ENCODE results near the gene SP140L. TPM values are rescaled to one million over a fixed set of nuclear protein-coding genes. Genes with fewer than 3 reads are reported as not detected.
"Not testable (repeated sequence)": the region's sequence is repeated elsewhere in the genome, so short reads cannot be mapped to it uniquely, and the experiment has no call there.

The SP140L gene
- total RNA-seq, 2 experiments from 2014 or later, result 41.9 to 44.1 TPM

DNA sequence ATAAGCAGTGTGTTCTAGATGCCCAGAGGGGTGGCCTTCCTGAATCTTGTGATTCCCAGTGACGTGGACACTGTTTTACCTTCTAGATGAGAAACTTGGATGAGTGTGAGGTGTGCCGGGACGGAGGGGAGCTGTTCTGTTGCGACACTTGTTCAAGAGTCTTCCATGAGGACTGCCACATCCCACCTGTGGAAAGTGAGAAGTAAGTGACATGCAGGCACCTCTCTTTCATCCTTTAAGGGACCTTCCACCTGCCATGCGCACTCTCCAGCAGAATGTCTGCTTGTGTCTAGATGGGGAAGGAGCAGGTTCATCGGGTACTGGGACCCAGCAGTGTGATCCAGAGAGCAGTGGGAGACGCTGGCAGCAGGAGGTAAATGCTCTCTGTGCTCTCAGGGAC is 73.0 kb downstream of the SP140L start:
- peaks cover 51% of the 10 kb centered on the region for H3K36me3 Mint-ChIP-seq
- H3K9me3 Mint-ChIP-seq, result peaks cover 7% of the 10 kb centered on the region
- no peak overlapping the region for H3K4me3 Mint-ChIP-seq
- ChIA-PET POLR2A (no interaction called here), CTCF (no interaction called here)
- no peaks in the 10 kb centered on the region for H3K4me1 Mint-ChIP-seq (ENCODE audit: low read depth)
- no peak overlapping the region for H3K27ac Mint-ChIP-seq
- intact Hi-C loops (cut with micrococcal nuclease), result no loop called here
- DNase-seq, result no peak
- H3K27me3 Mint-ChIP-seq, result no peaks in the 10 kb centered on the region

DNA sequence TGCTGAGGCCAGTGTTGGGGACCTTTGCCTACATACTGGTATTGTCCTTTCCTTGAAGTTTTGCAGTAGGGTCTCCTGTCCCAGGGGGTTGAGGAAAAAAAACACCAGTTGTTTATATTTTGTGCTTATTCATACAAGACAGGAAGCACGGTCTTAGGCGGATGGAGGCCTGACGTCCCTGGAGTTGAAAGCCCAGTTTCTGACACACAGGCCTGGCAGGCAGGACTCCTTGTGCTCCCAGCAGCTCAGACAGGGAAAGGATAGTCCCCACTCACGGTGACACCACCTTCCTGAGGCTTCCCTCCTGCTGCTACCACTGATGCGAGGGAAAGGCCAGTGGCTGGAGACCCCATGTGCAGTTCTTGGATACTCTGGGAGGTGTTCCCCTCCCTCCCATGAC is 73.5 kb downstream of the SP140L start:
- no peak for DNase-seq
- POLR2A ChIA-PET, result no interaction called here
- intact Hi-C loops (cut with micrococcal nuclease), result no loop called here
- Mint-ChIP-seq H3K36me3 (peaks cover 51% of the 10 kb centered on the region), H3K4me1 (ENCODE audit: low read depth) (no peaks in the 10 kb centered on the region), H3K27me3 (no peaks in the 10 kb centered on the region), H3K9me3 (peaks cover 6% of the 10 kb centered on the region), H3K4me3 (no peak overlapping the region), H3K27ac (no peak overlapping the region)
- CTCF ChIA-PET, result no interaction called here

DNA sequence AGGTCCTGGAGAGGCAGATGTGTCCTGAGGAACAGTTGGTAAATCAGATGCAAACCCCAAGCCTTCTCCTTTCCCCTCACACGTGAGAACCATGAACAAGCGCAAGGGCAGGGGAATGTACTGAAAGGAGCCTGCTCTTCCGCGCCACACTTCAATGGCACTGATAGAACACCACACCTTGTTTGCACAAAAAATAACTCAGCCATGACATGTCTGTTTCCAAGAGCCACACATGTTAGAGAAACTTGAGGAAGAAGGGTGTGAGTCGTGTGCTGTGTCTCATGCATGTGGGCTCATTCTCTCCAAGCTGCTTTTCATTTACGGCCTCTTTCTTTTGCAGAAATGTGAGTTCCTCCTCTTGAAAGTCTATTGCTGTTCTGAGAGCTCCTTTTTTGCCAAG is 74.0 kb downstream of the SP140L start:
- intact Hi-C loops (cut with micrococcal nuclease); H3K4me3 Mint-ChIP-seq; H3K9me3 Mint-ChIP-seq; CTCF ChIA-PET; DNase-seq; H3K27ac Mint-ChIP-seq; H3K27me3 Mint-ChIP-seq; H3K4me1 Mint-ChIP-seq (ENCODE audit: low read depth); POLR2A ChIA-PET: not testable (repeated sequence)
- H3K36me3 Mint-ChIP-seq, result peaks cover 51% of the 10 kb centered on the region

DNA sequence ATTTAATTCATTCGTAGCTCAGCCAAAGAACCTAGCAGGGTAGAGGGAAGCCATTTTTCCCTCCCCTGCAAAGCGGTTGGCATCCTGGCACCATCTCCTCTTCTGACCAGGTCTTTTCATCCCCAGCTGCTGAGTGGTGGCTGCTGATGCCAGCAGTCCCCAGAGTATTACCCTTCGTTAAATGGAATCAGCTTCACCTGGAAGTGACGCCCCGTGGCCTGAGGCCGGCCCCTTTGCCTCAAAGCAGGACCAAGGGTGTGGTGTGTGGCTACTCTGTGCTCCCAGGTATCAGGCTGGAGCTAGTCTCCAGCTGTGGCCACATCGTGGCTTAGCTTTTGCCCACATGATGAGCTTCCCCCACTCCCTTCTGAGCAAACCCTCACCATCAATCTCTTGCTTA is 76.8 kb downstream of the SP140L start:
- Mint-ChIP-seq H3K27ac (no peak overlapping the region), H3K27me3 (no peaks in the 10 kb centered on the region), H3K4me1 (ENCODE audit: low read depth) (no peaks in the 10 kb centered on the region), H3K9me3 (peaks cover 3% of the 10 kb centered on the region), H3K4me3 (no peak overlapping the region), H3K36me3 (peaks cover 49% of the 10 kb centered on the region)
- intact Hi-C loops (cut with micrococcal nuclease), result no loop called here
- no peak for DNase-seq
- ChIA-PET POLR2A (no interaction called here), CTCF (no interaction called here)

DNA sequence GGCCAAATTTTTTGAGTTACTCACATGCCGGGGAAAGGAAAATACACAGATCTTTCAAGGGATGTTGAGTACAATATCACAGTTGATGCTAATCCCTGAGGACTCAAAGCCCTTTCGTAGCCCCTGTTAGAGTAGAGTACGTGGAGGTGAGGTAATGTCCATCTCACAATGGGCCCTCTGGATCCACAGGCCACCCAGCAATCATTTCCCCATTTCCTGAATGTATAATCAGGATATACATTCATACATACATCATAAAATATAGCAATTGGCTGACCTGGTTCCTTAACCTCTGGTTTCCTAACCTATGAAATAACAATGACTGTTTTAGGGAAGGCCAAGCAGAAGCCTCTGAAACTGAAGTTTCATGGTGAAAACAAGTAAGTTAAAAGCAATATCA is 78.8 kb downstream of the SP140L start:
- Mint-ChIP-seq H3K36me3 (peaks cover 41% of the 10 kb centered on the region), H3K27me3 (no peaks in the 10 kb centered on the region), H3K4me3 (no peak overlapping the region), H3K4me1 (ENCODE audit: low read depth) (peaks cover 10% of the 10 kb centered on the region), H3K27ac (no peak overlapping the region), H3K9me3 (peaks cover 3% of the 10 kb centered on the region)
- no peak for DNase-seq
- ChIA-PET POLR2A (no interaction called here), CTCF (no interaction called here)
- intact Hi-C loops (cut with micrococcal nuclease), result no loop called here

DNA sequence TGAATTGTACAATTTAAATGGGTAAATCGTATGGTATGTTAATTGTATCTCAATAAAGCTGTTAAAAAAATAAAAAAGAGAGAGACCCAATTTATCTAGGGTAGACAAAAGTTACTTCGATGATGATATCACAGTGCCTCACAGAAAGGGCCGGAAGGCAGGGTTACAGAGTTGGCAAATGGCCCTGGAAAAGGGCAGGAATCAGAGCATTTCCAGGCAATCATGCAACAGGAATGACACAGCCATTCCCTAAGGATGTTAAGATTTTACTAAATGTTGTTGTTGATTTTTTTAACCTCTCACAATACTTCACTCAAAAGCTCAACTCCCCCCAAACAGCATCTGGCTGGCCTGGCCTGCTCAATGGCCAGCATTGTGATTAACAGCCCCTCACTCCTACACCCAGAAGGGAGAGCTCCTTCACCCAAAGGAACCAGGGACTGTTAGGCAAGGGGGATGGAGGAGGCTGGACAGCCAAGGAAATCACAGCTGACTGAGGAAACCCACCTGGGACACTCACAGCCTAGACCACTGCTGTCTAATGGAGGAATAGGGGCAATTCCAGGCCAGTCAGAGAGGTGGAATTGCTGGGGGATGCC is 81.3 kb downstream of the SP140L start:
- Mint-ChIP-seq H3K9me3 (peaks cover 3% of the 10 kb centered on the region), H3K4me1 (ENCODE audit: low read depth) (peaks cover 30% of the 10 kb centered on the region), H3K27ac (no peak overlapping the region), H3K27me3 (no peaks in the 10 kb centered on the region), H3K36me3 (peaks cover 35% of the 10 kb centered on the region), H3K4me3 (no peak overlapping the region)
- no peak for DNase-seq
- POLR2A ChIA-PET, result no interaction called here
- intact Hi-C loops (cut with micrococcal nuclease), result no loop called here
- CTCF ChIA-PET, result no interaction called here

DNA sequence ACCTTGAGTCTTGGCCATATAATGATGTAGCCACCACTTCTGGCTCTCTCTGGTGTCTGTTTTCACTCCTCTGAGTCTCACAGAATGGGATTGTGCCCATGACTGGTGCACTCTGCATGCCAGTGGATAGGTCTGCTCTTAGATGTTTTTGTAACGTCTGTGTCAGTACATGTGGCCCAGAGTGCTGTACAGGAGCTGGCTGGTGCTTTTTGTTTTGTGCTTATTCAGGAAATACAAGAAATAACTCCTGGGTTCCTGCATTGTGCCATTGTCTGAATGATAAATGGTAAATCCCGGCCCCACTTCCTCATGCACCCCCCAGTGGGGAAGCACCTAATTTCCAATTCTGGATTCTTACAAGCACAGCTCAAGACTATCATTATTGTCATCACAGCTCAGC is 82.3 kb downstream of the SP140L start:
- H3K27me3 Mint-ChIP-seq; H3K27ac Mint-ChIP-seq; DNase-seq; H3K4me3 Mint-ChIP-seq; intact Hi-C loops (cut with micrococcal nuclease); CTCF ChIA-PET; POLR2A ChIA-PET; H3K9me3 Mint-ChIP-seq: not testable (repeated sequence)
- Mint-ChIP-seq H3K4me1 (ENCODE audit: low read depth) (peaks cover 40% of the 10 kb centered on the region), H3K36me3 (peaks cover 26% of the 10 kb centered on the region)

DNA sequence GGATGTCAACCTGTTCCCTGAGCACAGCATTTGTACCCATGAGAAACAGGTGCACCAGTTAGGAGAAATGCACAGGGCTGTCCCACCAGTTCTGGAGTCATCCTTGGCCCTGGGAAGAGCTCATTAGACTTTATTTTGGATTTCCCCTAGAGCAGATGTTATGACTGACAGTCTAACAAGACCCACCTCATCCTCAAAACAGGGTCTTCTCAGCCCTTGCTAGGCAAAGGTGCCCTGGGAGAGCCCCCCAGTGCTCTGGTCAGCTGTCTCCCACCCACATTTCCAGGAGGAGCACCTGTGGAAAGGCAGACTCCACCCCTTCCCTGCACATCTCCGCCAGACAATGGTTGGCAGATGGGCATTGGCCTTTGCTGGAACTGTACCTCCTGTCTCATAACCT is 83.3 kb downstream of the SP140L start:
- CTCF ChIA-PET, result no interaction called here
- Mint-ChIP-seq H3K27me3 (no peaks in the 10 kb centered on the region), H3K36me3 (peaks cover 20% of the 10 kb centered on the region), H3K27ac (no peak overlapping the region), H3K4me3 (no peak overlapping the region), H3K9me3 (peaks cover 3% of the 10 kb centered on the region), H3K4me1 (ENCODE audit: low read depth) (peaks cover 48% of the 10 kb centered on the region)
- POLR2A ChIA-PET, result interaction anchor here (1.2 kb wide), 1 partner anchor 13 kb away, joined by 3 read pairs; no protein-coding TSS in a partner anchor
- intact Hi-C loops (cut with micrococcal nuclease), result loop anchor here (5.0 to 10.0 kb wide), 3 partner anchors 143 to 382 kb away; partner anchors contain the start of gene CAB39
- DNase-seq, result no peak

DNA sequence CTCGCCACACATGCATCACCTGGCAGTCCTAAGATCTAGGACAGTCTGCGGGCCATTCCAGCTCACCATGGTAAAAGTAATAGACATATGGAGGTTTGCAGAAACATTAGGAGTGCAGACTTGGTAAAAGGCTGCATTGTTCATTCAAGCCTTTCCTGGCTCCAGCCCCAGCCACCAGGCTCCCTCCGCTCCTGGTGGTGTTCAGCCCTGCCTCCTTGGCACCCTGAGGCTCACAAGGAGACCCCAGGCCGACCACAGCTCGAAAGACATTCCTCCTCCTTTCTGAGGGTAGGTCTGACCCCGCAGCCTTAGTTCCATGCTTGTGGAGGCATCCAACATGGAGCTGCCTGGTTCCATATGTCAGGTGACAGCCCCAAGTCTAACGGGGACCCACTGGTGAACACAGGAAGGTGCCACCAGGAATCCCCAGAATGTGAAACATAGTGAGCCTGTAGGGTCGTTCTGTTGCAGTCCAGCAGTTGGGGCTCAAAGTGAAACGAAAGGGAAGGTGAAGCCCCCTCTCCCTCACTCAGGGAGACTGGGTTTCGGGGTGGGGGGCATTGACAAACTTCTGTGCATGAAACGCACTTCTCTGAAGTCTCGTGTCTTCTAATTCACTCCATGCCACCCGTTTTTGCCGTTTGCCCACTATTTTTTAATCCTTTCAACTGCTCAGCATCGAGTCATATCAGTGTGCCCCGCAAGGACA is 84.0 kb downstream of the SP140L start:
- Mint-ChIP-seq H3K27ac (peak overlapping the region; percentile 88), H3K4me1 (ENCODE audit: low read depth) (peaks cover 51% of the 10 kb centered on the region), H3K36me3 (peaks cover 13% of the 10 kb centered on the region), H3K27me3 (no peaks in the 10 kb centered on the region), H3K9me3 (peaks cover 3% of the 10 kb centered on the region), H3K4me3 (peak overlapping the region; percentile 87)
- DNase-seq, result no peak
- ChIA-PET CTCF (interaction anchor here (0.7 to 2.4 kb wide), 3 partner anchors 10 to 344 kb away, joined by 3 to 8 read pairs (median 4); partner anchors contain the start of gene SP140L), POLR2A (interaction anchor here (0.5 to 1.2 kb wide), 2 partner anchors 12 to 128 kb away, joined by 3 read pairs; no protein-coding TSS in a partner anchor)
- intact Hi-C loops (cut with micrococcal nuclease), result loop anchor here (5.0 to 10.0 kb wide), 3 partner anchors 144 to 381 kb away; partner anchors contain the start of gene CAB39

DNA sequence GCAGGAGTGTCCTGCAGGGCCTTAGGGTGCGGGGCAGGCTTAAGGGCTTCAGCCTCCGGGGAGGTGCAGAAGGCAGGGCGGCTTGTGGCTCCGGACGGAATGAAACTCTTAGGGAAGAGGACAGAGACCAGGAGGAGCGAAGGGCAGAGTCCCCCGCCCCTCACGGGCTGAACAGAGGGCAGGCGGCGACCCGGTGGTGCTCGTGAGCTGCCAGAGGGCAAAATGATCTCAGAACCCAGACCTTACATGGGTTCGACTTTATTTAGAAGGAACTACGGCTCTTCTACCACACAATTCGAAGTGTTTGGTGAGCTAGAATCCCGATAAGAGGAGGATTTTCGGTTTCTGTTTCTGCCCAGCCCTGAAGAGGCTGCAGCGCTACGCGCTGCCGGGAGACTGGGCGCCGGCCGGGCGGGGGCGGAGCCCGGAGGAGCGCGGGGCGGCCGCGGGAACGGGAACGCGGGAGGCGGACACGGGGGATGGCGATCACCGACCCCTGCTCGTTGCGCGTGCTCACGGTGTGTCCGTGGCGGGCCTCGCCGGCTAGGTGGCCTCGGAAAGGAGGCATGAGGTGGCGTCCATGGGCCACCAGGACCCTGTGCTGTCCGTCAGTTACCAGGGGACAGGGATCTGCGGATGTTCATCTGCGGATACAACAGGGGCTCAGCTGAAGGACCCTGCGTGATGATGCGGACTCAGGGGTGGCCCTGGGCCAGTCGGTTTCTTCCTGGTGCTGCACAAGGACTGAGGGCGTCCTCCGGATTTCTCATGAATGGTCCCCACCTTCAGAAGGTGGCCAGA is 84.8 kb downstream of the SP140L start:
- Mint-ChIP-seq H3K27me3 (no peaks in the 10 kb centered on the region), H3K36me3 (peaks cover 14% of the 10 kb centered on the region), H3K27ac (peak overlapping the region; percentile 88), H3K4me3 (peak overlapping the region; percentile 87), H3K9me3 (peaks cover 3% of the 10 kb centered on the region), H3K4me1 (ENCODE audit: low read depth) (peaks cover 51% of the 10 kb centered on the region)
- POLR2A ChIA-PET, result interaction anchor here (0.9 to 1.4 kb wide), 4 partner anchors 11 to 85 kb away, joined by 3 to 4 read pairs (median 3); no protein-coding TSS in a partner anchor
- intact Hi-C loops (cut with micrococcal nuclease), result loop anchor here (5.0 to 10.0 kb wide), 3 partner anchors 144 to 381 kb away; partner anchors contain the start of gene CAB39
- peak; percentile 75 for DNase-seq
- CTCF ChIA-PET, result interaction anchor here (0.7 to 2.4 kb wide), 3 partner anchors 9 to 345 kb away, joined by 3 to 8 read pairs (median 4); partner anchors contain the start of gene SP140L

DNA sequence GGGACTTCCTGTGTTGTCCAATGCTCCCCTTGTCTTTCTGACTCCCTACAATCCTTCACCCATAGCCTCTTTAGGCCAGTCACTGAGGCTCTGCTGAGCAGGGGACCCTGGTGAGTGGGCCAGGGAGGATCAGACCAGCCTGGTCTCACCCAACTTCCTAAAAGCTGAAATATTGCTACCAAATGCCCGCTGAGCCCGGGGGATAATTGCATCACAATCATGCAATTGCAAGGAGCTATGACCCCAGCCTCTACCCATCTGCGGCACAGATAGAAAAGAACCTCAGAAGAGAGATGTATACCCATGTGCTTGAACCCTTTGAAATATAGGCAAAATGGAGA is 85.3 kb downstream of the SP140L start:
- Mint-ChIP-seq H3K4me3 (peak overlapping the region; percentile 87), H3K27ac (peak overlapping the region; percentile 88), H3K4me1 (ENCODE audit: low read depth) (peaks cover 51% of the 10 kb centered on the region), H3K27me3 (no peaks in the 10 kb centered on the region), H3K9me3 (peaks cover 3% of the 10 kb centered on the region), H3K36me3 (peaks cover 11% of the 10 kb centered on the region)
- no peak for DNase-seq
- CTCF ChIA-PET, result interaction anchor here (2.4 kb wide), 1 partner anchor 85 kb away, joined by 8 read pairs; the partner anchor contains the start of gene SP140L
- POLR2A ChIA-PET, result interaction anchor here (0.9 to 1.4 kb wide), 3 partner anchors 36 to 86 kb away, joined by 3 to 4 read pairs (median 3); no protein-coding TSS in a partner anchor
- intact Hi-C loops (cut with micrococcal nuclease), result loop anchor here (5.0 to 10.0 kb wide), 3 partner anchors 145 to 380 kb away; partner anchors contain the start of gene CAB39

DNA sequence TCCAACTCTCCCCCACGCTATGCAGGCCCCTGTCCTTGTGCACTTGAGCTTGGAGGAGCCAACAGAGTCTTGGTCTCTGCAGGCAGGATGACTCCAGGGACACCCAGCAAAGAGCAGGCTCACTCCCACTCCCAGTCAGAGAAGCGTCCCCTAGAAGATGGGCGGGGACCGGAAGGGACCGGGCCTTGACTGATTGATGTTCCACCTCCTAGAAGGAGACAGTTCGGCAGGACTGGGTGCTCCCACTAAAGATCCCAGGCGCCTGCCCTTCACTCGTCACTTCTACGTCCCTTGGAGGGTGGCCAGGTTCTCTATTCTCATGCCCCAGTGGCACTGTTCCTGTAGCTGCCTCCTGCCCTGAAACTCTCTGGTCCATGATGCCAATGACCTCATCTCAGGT is 85.9 kb downstream of the SP140L start:
- POLR2A ChIA-PET, result interaction anchor here (1.4 kb wide), 1 partner anchor 85 kb away, joined by 4 read pairs; no protein-coding TSS in a partner anchor
- Mint-ChIP-seq H3K4me1 (ENCODE audit: low read depth) (peaks cover 52% of the 10 kb centered on the region), H3K27ac (peak overlapping the region; percentile 18)

More for the DNA sequence above, 85.9 kb downstream of the SP140L start:
- H3K9me3 Mint-ChIP-seq, result no peaks in the 10 kb centered on the region
- no peak for DNase-seq
- intact Hi-C loops (cut with micrococcal nuclease), result loop anchor here (5.0 to 10.0 kb wide), 3 partner anchors 146 to 379 kb away; partner anchors contain the start of gene CAB39
- H3K4me3 Mint-ChIP-seq, result peak overlapping the region; percentile 87
- H3K36me3 Mint-ChIP-seq, result peaks cover 10% of the 10 kb centered on the region
- CTCF ChIA-PET, result interaction anchor here (2.4 kb wide), 1 partner anchor 85 kb away, joined by 8 read pairs; the partner anchor contains the start of gene SP140L
- no peaks in the 10 kb centered on the region for H3K27me3 Mint-ChIP-seq
